Measurements from ENCODE around the gene HLA-A.

Gene HLA-A

DNA sequence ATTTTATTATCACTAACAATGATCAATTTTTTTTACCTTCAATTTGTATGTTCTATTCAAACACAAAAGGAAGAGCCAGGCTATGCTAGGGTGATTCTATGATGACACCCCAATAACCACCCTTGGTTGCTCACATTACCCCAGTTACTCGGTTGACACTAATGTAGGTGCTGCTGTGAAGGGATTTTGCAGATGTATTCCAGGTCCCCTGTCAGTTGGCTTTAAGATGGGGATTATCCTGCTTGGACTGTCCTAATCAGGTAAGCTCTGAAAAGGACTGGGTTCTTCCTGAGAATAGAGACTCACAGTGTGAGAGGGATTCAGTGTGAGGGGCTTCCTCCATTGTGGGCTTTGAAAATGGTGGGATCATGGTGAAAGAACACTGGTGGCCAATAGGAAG is 11.9 kb downstream of the HLA-A start:
- H3K4me3 ChIP-seq (replicated peaks; ENCODE audit: insufficient read depth, low read length) = no peak overlapping the region
- TF ChIP-seq, protein P1, sequence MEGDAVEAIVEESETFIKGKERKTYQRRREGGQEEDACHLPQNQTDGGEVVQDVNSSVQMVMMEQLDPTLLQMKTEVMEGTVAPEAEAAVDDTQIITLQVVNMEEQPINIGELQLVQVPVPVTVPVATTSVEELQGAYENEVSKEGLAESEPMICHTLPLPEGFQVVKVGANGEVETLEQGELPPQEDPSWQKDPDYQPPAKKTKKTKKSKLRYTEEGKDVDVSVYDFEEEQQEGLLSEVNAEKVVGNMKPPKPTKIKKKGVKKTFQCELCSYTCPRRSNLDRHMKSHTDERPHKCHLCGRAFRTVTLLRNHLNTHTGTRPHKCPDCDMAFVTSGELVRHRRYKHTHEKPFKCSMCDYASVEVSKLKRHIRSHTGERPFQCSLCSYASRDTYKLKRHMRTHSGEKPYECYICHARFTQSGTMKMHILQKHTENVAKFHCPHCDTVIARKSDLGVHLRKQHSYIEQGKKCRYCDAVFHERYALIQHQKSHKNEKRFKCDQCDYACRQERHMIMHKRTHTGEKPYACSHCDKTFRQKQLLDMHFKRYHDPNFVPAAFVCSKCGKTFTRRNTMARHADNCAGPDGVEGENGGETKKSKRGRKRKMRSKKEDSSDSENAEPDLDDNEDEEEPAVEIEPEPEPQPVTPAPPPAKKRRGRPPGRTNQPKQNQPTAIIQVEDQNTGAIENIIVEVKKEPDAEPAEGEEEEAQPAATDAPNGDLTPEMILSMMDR (IDR thresholded peaks at IDR 0.05; ENCODE audit: insufficient read depth, low read length) = no peak
- TF ChIP-seq GABPA (IDR thresholded peaks at IDR 0.05; ENCODE audit: low read depth) (no peak), SPI1 (IDR thresholded peaks at IDR 0.05; ENCODE audit: borderline replicate concordance, low read depth) (no peak), POLR2AphosphoS5 (IDR thresholded peaks at IDR 0.05; ENCODE audit: low read depth) (no peak)
- TF ChIP-seq, protein P2, sequence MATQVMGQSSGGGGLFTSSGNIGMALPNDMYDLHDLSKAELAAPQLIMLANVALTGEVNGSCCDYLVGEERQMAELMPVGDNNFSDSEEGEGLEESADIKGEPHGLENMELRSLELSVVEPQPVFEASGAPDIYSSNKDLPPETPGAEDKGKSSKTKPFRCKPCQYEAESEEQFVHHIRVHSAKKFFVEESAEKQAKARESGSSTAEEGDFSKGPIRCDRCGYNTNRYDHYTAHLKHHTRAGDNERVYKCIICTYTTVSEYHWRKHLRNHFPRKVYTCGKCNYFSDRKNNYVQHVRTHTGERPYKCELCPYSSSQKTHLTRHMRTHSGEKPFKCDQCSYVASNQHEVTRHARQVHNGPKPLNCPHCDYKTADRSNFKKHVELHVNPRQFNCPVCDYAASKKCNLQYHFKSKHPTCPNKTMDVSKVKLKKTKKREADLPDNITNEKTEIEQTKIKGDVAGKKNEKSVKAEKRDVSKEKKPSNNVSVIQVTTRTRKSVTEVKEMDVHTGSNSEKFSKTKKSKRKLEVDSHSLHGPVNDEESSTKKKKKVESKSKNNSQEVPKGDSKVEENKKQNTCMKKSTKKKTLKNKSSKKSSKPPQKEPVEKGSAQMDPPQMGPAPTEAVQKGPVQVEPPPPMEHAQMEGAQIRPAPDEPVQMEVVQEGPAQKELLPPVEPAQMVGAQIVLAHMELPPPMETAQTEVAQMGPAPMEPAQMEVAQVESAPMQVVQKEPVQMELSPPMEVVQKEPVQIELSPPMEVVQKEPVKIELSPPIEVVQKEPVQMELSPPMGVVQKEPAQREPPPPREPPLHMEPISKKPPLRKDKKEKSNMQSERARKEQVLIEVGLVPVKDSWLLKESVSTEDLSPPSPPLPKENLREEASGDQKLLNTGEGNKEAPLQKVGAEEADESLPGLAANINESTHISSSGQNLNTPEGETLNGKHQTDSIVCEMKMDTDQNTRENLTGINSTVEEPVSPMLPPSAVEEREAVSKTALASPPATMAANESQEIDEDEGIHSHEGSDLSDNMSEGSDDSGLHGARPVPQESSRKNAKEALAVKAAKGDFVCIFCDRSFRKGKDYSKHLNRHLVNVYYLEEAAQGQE (IDR thresholded peaks at IDR 0.05; ENCODE audit: insufficient replicate concordance, low read depth) = no peak

DNA sequence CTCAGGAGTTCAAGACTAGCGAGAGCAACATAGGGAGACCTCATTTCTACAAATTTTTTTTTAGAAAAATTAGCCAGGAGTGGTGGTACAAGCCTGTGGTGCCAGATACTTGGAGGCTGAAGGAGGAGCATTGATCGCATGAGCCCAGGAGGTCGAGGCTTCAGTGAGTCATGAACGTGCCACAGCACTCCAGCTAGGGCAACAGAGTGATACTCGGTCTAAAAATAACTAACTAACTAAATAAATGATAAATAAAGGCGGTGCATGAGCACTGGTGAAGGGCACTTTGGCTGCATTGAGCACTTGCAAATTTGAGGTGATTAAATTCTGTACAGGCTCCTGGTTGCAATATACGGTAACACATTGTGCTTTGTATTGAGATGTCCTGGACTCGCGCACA is 13.5 kb downstream of the HLA-A start:
- TF ChIP-seq GABPA (IDR thresholded peaks at IDR 0.05; ENCODE audit: low read depth) (no peak), POLR2AphosphoS5 (IDR thresholded peaks at IDR 0.05; ENCODE audit: low read depth) (no peak)
- TF ChIP-seq, protein P2 (IDR thresholded peaks at IDR 0.05; ENCODE audit: insufficient replicate concordance, low read depth) = no peak
- Histone ChIP-seq H3K4me3 (replicated peaks; ENCODE audit: insufficient read depth, low read length) (no peak overlapping the region), H3K27me3 (ENCODE audit: insufficient read depth, poor library complexity, severe bottlenecking) (no peaks in the 10 kb centered on the region), H3K27ac (replicated peaks) (no peak overlapping the region)
- DNase-seq (ENCODE audit: low read depth in 1 of 2, low spot score in 1 of 2) = no peak

More for the DNA sequence above, 11.9 kb downstream of the HLA-A start:
- no peak for DNase-seq (ENCODE audit: low read depth in 1 of 2, low spot score in 1 of 2)
- Histone ChIP-seq H3K27ac (replicated peaks) (no peak overlapping the region), H3K27me3 (ENCODE audit: insufficient read depth, poor library complexity, severe bottlenecking) (no peaks in the 10 kb centered on the region)

DNA sequence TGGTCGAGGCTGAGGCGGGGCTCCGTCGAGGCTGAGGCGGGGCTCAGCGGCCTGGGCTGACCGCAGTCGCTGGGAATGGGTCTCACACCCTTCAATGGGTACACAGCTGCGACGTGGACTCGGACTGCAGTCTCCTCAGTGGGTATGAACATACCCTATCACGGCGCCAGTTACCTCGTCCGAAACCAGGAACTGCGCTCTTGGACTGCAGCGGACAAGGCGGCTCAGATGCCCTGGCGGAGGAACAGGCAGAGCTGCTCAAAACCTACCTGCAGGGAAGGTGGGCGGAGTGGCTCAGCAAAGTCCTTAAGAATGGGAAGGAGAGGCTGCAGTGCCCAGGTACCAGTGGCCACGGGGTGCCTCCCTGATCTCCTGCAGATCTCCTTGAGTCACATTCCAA is 14.2 kb downstream of the HLA-A start:
- H3K27me3 ChIP-seq (ENCODE audit: insufficient read depth, poor library complexity, severe bottlenecking) = no peaks in the 10 kb centered on the region
- TF ChIP-seq, protein P2 (IDR thresholded peaks at IDR 0.05; ENCODE audit: insufficient replicate concordance, low read depth) = no peak
- no peak for TF ChIP-seq GABPA (IDR thresholded peaks at IDR 0.05; ENCODE audit: low read depth)
- no peak for TF ChIP-seq SPI1 (IDR thresholded peaks at IDR 0.05; ENCODE audit: borderline replicate concordance, low read depth)
- TF ChIP-seq, protein P1 (IDR thresholded peaks at IDR 0.05; ENCODE audit: insufficient read depth, low read length) = no peak
- no peak for TF ChIP-seq POLR2AphosphoS5 (IDR thresholded peaks at IDR 0.05; ENCODE audit: low read depth)
- H3K4me3 ChIP-seq (replicated peaks; ENCODE audit: insufficient read depth, low read length) = no peak overlapping the region

More for the DNA sequence above, 14.2 kb downstream of the HLA-A start:
- no peak overlapping the region for H3K27ac ChIP-seq (replicated peaks)
- no peak for DNase-seq (ENCODE audit: low read depth in 1 of 2, low spot score in 1 of 2)
